ENCODE data around the gene NEUROG1. TPM values are rescaled to one million over a fixed set of nuclear protein-coding genes. Genes with fewer than 3 reads are reported as not detected.
A peak's percentile ranks its signal among the peaks of the same experiment; 100 is the strongest.

Gene NEUROG1
- total RNA-seq, 1 donor from 2014 or later: not detected

DNA sequence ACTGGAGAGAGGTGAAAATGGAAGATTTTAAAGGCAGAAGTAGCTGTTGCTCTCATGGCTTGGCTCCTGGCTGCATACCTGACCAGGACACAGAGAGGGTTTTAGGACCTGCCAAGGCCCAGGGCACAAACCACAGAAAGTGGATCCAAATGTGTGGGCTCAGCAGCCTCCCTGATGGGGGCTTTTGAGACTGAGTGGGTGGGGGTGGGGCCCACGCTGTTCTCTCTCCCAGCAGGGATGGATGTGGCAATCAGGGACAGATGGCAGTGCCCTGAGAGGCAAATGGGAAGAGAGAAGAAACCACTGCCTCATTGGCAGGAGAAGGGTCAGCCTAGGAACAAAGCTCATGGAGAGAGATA, 48.7 kb downstream of the NEUROG1 start:
- ATAC-seq (no peak), DNase-seq (no peak)
- Histone ChIP-seq H3K27ac (no peak overlapping the region), H3K36me3 (no peaks in the 10 kb centered on the region), H3K9me3 (no peaks in the 10 kb centered on the region), H3K4me1 (peaks cover 28% of the 10 kb centered on the region), H3K4me3 (no peak overlapping the region), H3K27me3 (peaks cover 64% of the 10 kb centered on the region)
- TF ChIP-seq, protein P1, sequence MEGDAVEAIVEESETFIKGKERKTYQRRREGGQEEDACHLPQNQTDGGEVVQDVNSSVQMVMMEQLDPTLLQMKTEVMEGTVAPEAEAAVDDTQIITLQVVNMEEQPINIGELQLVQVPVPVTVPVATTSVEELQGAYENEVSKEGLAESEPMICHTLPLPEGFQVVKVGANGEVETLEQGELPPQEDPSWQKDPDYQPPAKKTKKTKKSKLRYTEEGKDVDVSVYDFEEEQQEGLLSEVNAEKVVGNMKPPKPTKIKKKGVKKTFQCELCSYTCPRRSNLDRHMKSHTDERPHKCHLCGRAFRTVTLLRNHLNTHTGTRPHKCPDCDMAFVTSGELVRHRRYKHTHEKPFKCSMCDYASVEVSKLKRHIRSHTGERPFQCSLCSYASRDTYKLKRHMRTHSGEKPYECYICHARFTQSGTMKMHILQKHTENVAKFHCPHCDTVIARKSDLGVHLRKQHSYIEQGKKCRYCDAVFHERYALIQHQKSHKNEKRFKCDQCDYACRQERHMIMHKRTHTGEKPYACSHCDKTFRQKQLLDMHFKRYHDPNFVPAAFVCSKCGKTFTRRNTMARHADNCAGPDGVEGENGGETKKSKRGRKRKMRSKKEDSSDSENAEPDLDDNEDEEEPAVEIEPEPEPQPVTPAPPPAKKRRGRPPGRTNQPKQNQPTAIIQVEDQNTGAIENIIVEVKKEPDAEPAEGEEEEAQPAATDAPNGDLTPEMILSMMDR (IDR thresholded peaks at IDR 0.05): no peak
- intact Hi-C loops (cut with DNase I): no loop called here

DNA sequence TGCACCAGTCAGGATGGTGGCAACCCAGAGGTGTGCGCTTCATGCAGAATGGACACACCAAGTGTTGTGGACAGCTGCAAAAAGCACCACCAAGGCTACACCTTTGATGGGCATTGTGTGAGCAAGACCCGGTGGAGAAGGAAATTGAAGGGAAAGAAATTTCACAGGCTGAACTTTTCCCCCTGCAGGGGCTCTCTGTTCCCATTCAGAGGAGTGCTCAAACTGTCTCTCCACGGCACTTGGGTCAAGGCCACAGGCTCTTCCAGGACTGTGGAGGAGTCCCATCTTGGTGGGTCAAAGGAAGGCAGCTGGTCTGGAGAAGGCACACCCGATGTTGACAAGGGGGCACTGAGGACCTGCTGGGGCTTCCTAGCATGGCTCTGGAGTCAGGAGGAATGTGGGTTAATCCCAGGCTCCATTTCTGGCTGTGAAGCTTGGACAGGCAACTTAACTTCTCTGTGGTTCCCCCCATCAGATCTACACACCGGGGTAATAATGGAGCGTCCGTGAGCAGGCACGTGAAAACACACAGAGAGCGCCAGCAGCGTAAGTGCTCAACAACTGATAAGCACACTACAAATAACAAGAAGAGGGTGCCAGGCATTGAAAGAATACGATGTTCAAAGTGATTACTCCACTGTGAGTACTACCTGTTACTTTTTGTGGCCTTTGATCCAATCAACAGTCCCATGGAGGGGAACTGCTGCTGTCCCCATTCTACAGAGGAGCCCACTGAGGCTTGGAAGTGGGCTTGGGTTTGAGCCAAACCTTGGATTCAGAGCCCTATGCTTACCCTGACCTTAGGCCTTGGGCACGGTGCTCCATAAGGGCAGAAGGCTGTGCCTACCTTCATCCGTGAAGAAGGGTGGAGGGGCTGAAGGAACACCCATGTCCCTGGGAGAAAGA, 49.4 kb downstream of the NEUROG1 start:
- Histone ChIP-seq H3K4me1 (peaks cover 24% of the 10 kb centered on the region), H3K27me3 (peaks cover 57% of the 10 kb centered on the region), H3K9me3 (no peaks in the 10 kb centered on the region), H3K27ac (no peak overlapping the region), H3K4me3 (no peak overlapping the region), H3K36me3 (no peaks in the 10 kb centered on the region)
- intact Hi-C loops (cut with DNase I): no loop called here
- DNase-seq (no peak), ATAC-seq (no peak)
- TF ChIP-seq, protein P1 (IDR thresholded peaks at IDR 0.05): no peak

DNA sequence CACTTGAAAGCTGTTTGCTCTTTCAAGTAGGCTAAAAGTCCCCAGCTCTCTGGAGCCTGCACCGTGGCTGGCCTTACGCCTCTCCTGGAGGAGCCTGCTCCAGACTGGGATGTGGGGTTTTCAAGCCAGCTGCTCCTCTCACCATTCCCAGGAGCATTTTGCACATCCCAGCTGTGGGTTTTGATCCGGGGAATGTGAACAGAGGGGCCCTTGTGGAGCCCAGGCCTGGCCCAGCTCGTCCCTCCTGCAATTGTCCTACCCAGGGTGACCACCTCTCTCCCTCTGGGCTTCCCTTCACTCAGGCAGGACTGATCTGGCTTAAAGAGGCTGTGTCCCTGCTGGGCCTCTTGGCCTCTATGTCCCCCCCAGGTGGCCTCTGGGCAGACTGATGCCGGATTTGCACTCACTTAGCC, 51.1 kb downstream of the NEUROG1 start:
- ATAC-seq: peak; percentile 55
- Histone ChIP-seq H3K27me3 (peaks cover 40% of the 10 kb centered on the region), H3K4me1 (peaks cover 15% of the 10 kb centered on the region), H3K4me3 (no peak overlapping the region), H3K36me3 (no peaks in the 10 kb centered on the region), H3K9me3 (no peaks in the 10 kb centered on the region), H3K27ac (no peak overlapping the region)
- TF ChIP-seq, protein P1 (IDR thresholded peaks at IDR 0.05): no peak
- DNase-seq: no peak
- intact Hi-C loops (cut with DNase I): no loop called here

Other genes starting within 250 kb of the NEUROG1 start
- gene MACROH2A1, start 136.7 kb downstream of the NEUROG1 start, total RNA-seq: 179 TPM
- not detected for gene DCANP1, start 88.6 kb downstream of the NEUROG1 start, total RNA-seq
- 0.43 TPM for gene TIFAB, start 83.6 kb downstream of the NEUROG1 start, total RNA-seq
- 0.38 TPM for gene CXCL14, start 43.0 kb upstream of the NEUROG1 start, total RNA-seq

All from upper lobe of right lung (tissue), 1 donor.